Activated CD8-positive, alpha-beta memory T cell treated with anti-CD3 and anti-CD28 coated beads, Interleukin-2, amount 50 U/mL, for 4 hours (primary cell): ENCODE results near the gene SOX4.

ENCODE experiments used
- DNase-seq: peaks from one replicate; pipeline ENCODE4 v3.0.0-alpha.2; 2020

SOX4 gene

DNA sequence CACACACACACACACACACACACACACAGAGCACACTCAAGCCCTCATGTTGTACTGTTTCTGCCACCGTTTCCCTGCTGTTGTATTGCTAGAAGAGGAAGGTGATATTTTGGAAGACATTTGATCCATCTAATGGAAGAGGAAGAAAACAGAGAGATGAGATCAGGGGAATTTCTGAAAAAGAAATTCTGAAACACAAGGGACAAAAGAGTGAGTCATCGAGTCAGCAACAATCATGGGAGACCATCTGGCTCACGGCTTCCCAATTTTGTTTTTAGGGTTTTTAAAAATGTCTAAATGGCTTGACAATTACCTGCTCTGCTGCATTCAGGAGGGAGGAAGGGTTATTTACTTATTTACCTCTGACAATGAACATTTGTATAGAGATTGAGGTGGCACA is 22.0 kb downstream of the SOX4 start:
- DNase-seq = no peak

DNA sequence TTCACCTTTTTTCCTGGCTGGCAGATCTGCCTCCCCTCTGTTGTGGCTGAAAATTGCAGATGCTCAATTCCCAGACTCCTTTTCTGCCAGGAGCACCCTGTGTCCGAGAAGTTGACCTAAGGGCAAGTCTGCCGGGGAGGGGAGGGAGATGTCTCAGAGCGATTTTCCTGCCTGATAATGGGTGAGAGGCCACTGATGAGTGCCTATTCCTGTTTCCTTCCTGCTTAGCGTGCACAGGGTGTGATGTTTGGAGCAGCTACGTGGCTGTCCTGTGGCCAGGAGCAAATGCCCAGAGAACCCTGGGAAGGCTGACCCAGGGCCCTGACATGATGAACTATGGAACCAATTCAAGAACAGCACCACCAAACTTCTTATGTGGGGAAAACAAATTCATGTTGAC is 22.5 kb downstream of the SOX4 start:
- no peak for DNase-seq

DNA sequence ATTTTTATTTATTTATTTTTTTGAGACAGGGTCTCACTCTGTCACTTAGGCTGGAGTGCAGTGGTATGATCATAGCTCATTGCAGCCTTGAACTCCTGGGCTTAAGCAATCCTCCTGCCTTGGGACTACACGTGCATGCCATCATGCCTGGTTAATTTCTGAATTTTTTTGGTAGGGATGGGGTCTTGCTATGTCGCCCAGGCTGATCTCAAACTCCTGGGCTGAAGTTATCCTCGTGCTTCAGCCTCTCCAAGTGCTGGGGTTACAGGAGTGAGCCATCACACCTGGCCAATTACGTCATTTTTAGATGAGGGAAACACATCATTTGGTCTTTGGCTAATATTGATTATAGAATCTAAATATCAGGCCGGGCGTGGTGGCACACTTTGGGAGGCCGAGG is 32.1 kb downstream of the SOX4 start:
- DNase-seq = no peak

DNA sequence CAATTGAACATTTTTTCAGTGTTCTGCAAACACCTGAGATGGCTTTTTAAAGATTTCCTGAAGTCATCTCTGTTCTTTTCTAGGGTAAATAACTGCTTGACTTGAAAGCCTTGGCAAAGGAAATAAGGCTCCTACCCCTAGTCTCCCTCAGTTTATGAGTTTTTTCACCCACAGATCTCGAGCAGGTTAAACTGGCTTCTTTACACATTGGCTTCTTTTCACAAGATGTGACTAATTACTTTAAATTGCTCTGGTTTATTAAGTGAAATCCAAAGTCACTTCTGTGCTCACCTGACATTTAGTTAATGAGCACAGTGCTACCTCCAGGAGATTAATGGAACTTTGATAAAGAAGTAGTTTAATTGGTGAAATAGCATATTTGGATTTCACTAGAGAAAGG is 33.2 kb downstream of the SOX4 start:
- no peak for DNase-seq

DNA sequence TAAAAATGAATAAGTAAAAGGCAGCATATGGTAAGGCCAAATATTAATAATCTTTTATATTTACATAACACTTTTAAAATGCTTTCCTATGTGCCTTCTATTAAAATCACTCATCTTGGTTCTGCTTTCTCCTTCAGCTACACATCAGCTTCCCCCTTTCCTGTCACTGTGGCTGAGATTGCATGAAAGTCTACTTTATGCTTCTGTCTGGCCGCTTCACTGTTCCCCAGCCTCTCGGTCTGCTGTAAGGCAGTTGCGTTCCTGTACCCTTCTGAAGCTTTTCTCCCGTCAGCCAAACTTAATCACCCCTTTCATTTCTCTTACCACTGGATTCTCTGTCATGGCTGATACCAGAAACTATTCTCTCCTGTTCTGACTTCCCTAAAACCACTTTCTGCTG is 34.6 kb downstream of the SOX4 start:
- DNase-seq = no peak

DNA sequence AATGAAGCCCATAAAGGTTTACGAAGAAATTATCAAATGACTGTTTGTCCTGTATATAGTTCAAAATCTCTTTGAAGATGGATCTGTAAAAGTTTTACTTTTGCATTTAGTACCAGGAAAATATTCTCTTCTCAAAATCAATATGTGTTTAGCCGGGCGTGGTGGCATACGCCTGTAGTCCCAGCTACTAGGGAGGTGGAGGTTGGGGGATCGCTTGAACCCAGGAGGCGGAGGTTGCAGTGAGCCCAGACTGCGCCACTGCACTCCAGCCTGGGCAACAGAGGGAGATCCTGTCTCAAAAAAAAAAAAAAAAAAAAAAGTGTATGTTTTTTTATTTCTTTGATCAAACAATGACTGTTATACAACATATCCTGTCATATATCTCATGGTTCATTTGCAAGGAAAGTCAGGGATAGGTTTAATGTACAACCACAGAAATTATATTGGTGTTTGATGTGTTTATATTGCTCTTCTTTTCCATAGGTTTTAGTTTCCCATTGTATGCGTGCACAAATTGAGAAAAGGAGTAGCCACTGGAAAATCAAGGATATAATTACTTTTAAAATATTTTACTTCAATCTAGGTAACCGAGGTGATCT is 40.1 kb downstream of the SOX4 start:
- no peak for DNase-seq

DNA sequence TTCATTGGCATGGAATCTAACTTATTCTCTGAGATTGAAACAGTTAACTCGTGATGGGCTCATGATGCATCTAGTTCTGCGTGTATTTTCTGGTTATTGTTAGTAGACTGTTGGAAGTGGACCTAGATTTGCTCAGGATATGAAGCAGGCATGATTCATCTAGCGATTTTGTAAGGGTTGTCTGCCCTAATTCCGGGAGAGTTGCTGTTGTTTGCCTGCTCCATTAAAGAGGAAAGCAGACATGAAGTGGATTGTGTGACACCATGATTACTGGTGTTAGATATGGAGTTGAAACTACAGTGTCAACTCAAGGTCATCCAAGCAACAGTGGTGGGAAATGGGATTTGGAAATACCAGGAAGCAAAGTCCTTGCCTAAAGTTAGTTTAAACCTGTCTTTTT is 41.0 kb downstream of the SOX4 start:
- no peak for DNase-seq

DNA sequence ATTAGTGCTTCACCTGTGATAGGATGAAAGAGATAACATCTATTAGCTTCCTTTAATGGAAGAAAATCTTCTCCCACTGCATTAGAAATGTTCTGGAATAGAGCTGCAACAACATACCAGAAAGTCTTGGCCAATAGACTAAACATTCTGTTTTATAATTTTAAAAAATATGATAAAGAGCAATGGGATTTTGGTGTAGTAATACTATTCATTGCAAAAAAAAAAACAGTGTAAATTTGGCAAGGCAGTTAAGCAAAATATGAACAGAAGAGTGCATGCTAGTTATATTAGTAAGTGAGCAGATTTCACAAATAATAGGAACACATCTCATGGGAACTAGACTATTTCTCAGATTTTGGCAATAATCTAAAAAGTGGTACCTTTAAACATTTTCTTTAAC is 43.3 kb downstream of the SOX4 start:
- no peak for DNase-seq

DNA sequence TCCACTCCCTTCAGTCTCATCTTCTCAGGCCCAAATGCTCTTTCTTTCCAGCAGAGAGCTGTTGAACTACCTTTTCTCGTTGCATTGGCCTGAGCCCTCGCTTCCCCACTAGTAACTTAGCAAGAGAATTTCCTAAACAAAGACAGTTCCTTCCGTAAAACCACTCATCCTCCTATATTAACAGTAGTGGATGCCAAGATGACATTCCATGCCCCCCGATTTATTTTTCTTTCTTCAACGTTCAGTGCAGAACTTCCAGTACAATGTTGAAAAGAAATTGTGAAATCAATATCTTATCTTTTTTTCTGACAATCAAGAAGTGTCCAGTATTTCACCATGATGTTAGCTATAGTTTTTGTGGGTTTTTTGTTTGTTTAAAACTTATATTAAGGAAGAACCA is 45.8 kb downstream of the SOX4 start:
- DNase-seq = no peak
